Endodermal cell (in vitro differentiated cells): ENCODE results near the gene DHX34. TPM values are rescaled to one million over a fixed set of nuclear protein-coding genes. Genes with fewer than 3 reads are reported as not detected.

Experiments
- DNase-seq: peaks from one replicate; pipeline ENCODE4 v3.0.0-alpha.2; 2017
- H3K27ac ChIP-seq: 2 replicates; pipeline ENCODE4 v1.5.1; 2013; ENCODE audit warnings: mild to moderate bottlenecking, low read depth, low read length, moderate library complexity
- H3K27me3 ChIP-seq: 2 replicates; pipeline ENCODE4 v1.6.1; 2013; ENCODE audit warnings: mild to moderate bottlenecking, low read length, moderate library complexity; ENCODE audit not compliant: insufficient read depth, control insufficient read depth, poor library complexity, severe bottlenecking
- H3K36me3 ChIP-seq: 2 replicates; pipeline ENCODE4 v1.7.0; 2013; ENCODE audit warnings: mild to moderate bottlenecking, low read length, moderate library complexity; ENCODE audit not compliant: control insufficient read depth, insufficient read depth
- H3K4me1 ChIP-seq: one replicate; pipeline ENCODE4 v1.7.0; 2013; ENCODE audit warnings: low read length; ENCODE audit not compliant: control insufficient read depth, insufficient read depth
- H3K4me3 ChIP-seq: 2 replicates; pipeline ENCODE4 v1.5.1; 2013; ENCODE audit warnings: mild to moderate bottlenecking, low read length, moderate library complexity
- H3K9ac ChIP-seq: 2 replicates; pipeline ENCODE4 v1.6.1; 2013; ENCODE audit warnings: mild to moderate bottlenecking, low read length, moderate library complexity; ENCODE audit not compliant: poor library complexity, severe bottlenecking; ENCODE audit errors: extremely low read depth
- H3K9me3 ChIP-seq: 2 replicates; pipeline ENCODE4 v1.6.1; 2013; ENCODE audit warnings: mild to moderate bottlenecking, low read length, moderate library complexity; ENCODE audit not compliant: control insufficient read depth
- H3K27ac Mint-ChIP-seq: 2 replicates; pipeline ENCODE4 v1.8.0; 2020; ENCODE audit warnings: mixed read lengths
- H3K27me3 Mint-ChIP-seq: 2 replicates; pipeline ENCODE4 v1.8.0; 2021; ENCODE audit warnings: mild to moderate bottlenecking, mixed read lengths; ENCODE audit not compliant: insufficient read depth
- H3K36me3 Mint-ChIP-seq: 2 replicates; pipeline ENCODE4 v1.8.0; 2020; ENCODE audit warnings: low read depth, mixed read lengths
- H3K4me1 Mint-ChIP-seq: 2 replicates; pipeline ENCODE4 v1.8.0; 2020; ENCODE audit warnings: mixed read lengths
- H3K4me3 Mint-ChIP-seq: 2 replicates; pipeline ENCODE4 v1.8.0; 2020; ENCODE audit warnings: mild to moderate bottlenecking, moderate library complexity, mixed read lengths
- H3K9me3 Mint-ChIP-seq: 2 replicates; pipeline ENCODE4 v1.8.0; 2020; ENCODE audit warnings: mild to moderate bottlenecking, mixed read lengths
- WGBS, 2 experiments: methylation state at CpG; one replicate each; pipeline versions ENCODE4 v1.1.5 to v1.1.7; 2013; ENCODE audit warnings: missing lambda C conversion rate in 2 of 2, mixed read lengths in 1 of 2; ENCODE audit not compliant: insufficient coverage in 1 of 2, insufficient read length in 1 of 2; 5-methylcytosine and 5-hydroxymethylcytosine counted together
- total RNA-seq, 2 donors: library from RNA; stranded (reverse); fragmentation: NEBNext Ultra II Directional in 1 of 2; extraction: Animal tissue kit (Norgen Biotek cat#: 25700) in 1 of 2; gene quantifications; 2 replicates in 1 of 2; 3 replicates in 1 of 2; pipeline ENCODE4 v1.2.1, GENCODE V29; 2021
- TF ChIP-seq, protein P1 (sequence below): fragments of 200-600 bp; sonication (generic); conservative IDR thresholded peaks from 2 replicates; pipeline ENCODE4 v1.5.0; 2021; ENCODE audit warnings: antibody characterized with exemption, mild to moderate bottlenecking

Gene DHX34
- total RNA-seq, 2 donors from 2014 or later, result 36.9 to 43.9 TPM

DNA sequence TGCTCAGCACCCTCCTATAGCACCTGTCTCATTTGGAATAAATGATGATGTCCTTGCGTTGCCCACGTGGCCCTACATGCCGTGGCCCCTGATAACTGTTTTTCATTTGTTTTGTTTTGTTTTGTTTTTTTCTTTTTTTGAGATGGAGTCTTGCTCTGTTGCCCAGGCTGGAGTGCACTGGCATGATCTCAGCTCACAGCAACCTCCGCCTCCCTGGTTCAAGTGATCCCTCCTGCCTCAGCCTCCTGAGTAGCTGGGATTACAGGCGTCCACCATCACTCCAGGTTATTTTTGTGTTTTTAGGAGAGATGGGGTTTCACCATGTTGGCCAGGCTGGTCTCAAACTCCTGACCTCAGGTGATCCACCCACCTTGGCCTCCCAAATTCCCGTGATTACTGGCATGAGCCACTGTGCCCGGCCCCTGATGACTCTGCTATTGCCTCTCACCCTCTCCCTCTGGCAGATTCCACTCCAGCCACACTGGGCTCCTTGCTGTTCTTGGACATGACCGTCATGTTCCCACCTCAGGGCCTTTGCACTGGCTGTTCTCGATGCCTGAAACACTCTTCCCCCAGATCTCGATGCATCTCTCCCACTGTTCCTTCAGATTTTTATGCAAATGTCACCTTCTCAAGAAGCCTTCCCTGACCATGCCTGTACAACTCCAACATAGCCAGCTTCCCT is 9.8 kb upstream of the DHX34 start:
- H3K4me1 Mint-ChIP-seq, result no peaks in the 10 kb centered on the region
- WGBS, 2 experiments, result 86 to 88% methylated on average over 5 to 10 of the region's 10 CpGs
- no peaks in the 10 kb centered on the region for H3K36me3 Mint-ChIP-seq
- Histone ChIP-seq H3K9ac (no peak overlapping the region), H3K4me3 (no peak overlapping the region), H3K36me3 (no peaks in the 10 kb centered on the region), H3K4me1 (no peaks in the 10 kb centered on the region), H3K9me3 (no peaks in the 10 kb centered on the region), H3K27me3 (no peaks in the 10 kb centered on the region), H3K27ac (no peak overlapping the region)
- TF ChIP-seq, protein P1, sequence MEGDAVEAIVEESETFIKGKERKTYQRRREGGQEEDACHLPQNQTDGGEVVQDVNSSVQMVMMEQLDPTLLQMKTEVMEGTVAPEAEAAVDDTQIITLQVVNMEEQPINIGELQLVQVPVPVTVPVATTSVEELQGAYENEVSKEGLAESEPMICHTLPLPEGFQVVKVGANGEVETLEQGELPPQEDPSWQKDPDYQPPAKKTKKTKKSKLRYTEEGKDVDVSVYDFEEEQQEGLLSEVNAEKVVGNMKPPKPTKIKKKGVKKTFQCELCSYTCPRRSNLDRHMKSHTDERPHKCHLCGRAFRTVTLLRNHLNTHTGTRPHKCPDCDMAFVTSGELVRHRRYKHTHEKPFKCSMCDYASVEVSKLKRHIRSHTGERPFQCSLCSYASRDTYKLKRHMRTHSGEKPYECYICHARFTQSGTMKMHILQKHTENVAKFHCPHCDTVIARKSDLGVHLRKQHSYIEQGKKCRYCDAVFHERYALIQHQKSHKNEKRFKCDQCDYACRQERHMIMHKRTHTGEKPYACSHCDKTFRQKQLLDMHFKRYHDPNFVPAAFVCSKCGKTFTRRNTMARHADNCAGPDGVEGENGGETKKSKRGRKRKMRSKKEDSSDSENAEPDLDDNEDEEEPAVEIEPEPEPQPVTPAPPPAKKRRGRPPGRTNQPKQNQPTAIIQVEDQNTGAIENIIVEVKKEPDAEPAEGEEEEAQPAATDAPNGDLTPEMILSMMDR, result no peak
- no peak overlapping the region for H3K27ac Mint-ChIP-seq
- DNase-seq, result no peak
- no peak overlapping the region for H3K4me3 Mint-ChIP-seq
- no peaks in the 10 kb centered on the region for H3K27me3 Mint-ChIP-seq
- H3K9me3 Mint-ChIP-seq, result no peaks in the 10 kb centered on the region

DNA sequence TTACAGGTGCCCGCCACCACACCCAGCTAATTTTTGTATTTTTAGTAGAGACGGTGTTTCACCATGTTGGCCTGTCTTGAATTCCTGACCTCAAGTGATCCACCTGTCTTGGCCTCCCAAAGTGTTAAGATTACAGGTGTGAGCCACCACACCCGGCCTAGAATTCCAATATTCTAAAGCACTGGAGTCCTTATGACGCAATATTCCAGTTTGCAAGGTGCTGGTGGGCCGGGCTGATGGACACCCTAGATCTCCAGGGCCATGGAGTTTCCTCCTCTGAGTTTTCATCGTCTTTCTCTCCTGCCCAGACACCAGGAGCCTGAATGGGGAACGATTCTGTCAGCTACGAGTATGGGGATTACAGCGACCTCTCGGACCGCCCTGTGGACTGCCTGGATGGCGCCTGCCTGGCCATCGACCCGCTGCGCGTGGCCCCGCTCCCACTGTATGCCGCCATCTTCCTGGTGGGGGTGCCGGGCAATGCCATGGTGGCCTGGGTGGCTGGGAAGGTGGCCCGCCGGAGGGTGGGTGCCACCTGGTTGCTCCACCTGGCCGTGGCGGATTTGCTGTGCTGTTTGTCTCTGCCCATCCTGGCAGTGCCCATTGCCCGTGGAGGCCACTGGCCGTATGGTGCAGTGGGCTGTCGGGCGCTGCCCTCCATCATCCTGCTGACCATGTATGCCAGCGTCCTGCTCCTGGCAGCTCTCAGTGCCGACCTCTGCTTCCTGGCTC is 8.5 kb upstream of the DHX34 start:
- no peaks in the 10 kb centered on the region for H3K4me1 ChIP-seq
- H3K27me3 ChIP-seq, result no peaks in the 10 kb centered on the region
- H3K9me3 ChIP-seq, result no peaks in the 10 kb centered on the region
- no peak overlapping the region for H3K9ac ChIP-seq
- Mint-ChIP-seq H3K9me3 (no peaks in the 10 kb centered on the region), H3K27ac (no peak overlapping the region), H3K27me3 (no peaks in the 10 kb centered on the region), H3K36me3 (no peaks in the 10 kb centered on the region), H3K4me1 (no peaks in the 10 kb centered on the region), H3K4me3 (no peak overlapping the region)
- no peak overlapping the region for H3K27ac ChIP-seq
- 93 to 94% methylated on average over 25 to 29 of the region's 29 CpGs for WGBS, 2 experiments
- H3K36me3 ChIP-seq, result no peaks in the 10 kb centered on the region
- no peak for DNase-seq
- H3K4me3 ChIP-seq, result no peak overlapping the region
- TF ChIP-seq, protein P1, result no peak

DNA sequence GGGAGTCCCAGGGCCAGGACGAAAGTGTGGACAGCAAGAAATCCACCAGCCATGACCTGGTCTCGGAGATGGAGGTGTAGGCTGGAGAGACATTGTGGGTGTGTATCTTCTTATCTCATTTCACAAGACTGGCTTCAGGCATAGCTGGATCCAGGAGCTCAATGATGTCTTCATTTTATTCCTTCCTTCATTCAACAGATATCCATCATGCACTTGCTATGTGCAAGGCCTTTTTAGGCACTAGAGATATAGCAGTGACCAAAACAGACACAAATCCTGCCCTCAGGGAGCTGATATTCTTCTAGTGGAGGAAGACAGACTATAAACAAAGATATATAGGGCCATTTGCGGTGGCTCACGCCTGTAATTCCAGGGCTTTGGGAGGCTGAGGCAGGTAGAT is 7.4 kb upstream of the DHX34 start:
- Mint-ChIP-seq H3K4me1 (no peaks in the 10 kb centered on the region), H3K27me3 (no peaks in the 10 kb centered on the region), H3K27ac (no peak overlapping the region), H3K36me3 (no peaks in the 10 kb centered on the region), H3K4me3 (no peak overlapping the region), H3K9me3 (no peaks in the 10 kb centered on the region)
- no peak overlapping the region for H3K9ac ChIP-seq
- H3K36me3 ChIP-seq, result no peaks in the 10 kb centered on the region
- no peak for DNase-seq
- TF ChIP-seq, protein P1, result no peak
- WGBS, 2 experiments, result 87 to 100% methylated on average over 2 to 4 of the region's 4 CpGs
- H3K27me3 ChIP-seq, result no peaks in the 10 kb centered on the region
- no peaks in the 10 kb centered on the region for H3K4me1 ChIP-seq
- no peak overlapping the region for H3K27ac ChIP-seq
- no peak overlapping the region for H3K4me3 ChIP-seq
- H3K9me3 ChIP-seq, result no peaks in the 10 kb centered on the region
